GM21447 (cell line): Measurements from ENCODE around the gene KRTAP27-1.

Experiments
- ATAC-seq: cut with Tn5 transposase; IDR thresholded peaks from one replicate; pipeline ENCODE4 v1.9.1; 2021; ENCODE audit not compliant: unreplicated experiment

KRTAP27-1 gene

GRCh38 chr21:30289215-30289614 lies 48.3 kb downstream of the KRTAP27-1 start, which contains the start of gene KRTAP25-1:
TSS of gene KRTAP25-1 (minus strand) at chr21:30289514. CDS start at chr21:30289490, 24 bp downstream.
- no peak for ATAC-seq
